Measurements from ENCODE around the gene SYNPO2.

Gene SYNPO2

DNA sequence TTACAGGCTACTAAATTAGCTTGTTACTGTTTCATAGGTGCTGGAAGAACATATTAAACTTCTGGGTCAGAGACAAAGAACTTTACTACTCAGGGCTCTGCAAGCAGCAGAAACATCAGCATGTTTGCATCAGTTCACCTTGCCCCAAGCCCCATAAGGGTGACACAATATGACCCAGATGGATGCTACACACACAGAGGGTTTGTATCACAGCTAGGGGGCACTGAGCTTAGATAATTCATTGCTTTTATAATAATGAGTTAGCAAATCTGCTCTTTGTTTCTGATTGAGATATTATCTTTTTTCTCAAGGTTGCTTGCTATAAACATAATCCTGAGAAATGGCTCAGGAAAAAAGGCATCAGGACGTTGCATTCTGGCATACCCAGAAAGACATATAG, 4.8 kb upstream of the SYNPO2 start:
- no peak for FAIRE-seq

GRCh38 chr4:118884716-118885115, 3.9 kb upstream of the SYNPO2 start:
- FAIRE-seq, result no peak

GRCh38 chr4:118889312-118889691, 648 bp downstream of the SYNPO2 start:
- FAIRE-seq, result no peak

DNA sequence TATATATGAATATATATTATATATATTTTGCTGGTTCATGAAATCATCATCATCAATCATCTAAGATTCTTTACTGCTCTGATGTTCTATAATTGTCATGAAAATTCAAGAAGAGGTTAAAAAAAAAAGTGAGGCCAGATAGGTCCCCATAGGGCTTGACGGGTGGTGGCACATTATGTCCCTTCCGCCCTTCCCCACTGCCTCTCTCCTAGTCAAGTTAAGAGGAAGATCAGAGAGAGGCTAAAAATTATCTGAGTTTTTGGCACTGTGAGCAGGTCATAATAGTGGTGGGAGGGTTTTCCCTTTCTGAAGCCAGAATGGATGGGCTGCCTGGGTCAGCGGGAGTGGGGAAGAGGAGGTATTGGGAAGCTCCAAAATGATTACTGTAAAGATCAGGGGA, 5.4 kb downstream of the SYNPO2 start:
- FAIRE-seq, result no peak

GRCh38 chr4:118898221-118898620, 9.6 kb downstream of the SYNPO2 start:
- FAIRE-seq, result no peak

- FAIRE-seq, result no peak
Measured at GRCh38 chr4:118898684-118899138, 10.1 kb downstream of the SYNPO2 start.

DNA sequence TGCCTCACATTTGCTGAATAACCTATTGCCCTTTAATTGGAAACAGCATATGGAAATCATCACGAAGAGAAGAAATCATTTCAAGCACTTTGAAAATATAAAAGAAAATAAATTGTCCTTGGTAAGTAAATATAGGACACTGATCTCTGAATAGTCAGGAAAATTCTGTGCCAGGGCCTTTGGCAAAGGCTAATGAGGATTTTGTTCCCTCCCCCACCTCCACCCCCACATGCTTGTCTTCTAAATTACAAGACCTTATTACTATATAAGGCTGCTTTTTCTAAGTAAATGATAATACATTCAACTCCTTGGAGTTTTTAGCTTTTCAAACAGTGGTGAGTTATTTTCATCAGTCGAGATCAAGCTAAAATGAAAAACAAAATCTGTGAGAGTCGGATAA, 15.8 kb downstream of the SYNPO2 start:
- no peak for FAIRE-seq

GRCh38 chr4:118904935-118905334, 16.3 kb downstream of the SYNPO2 start:
- FAIRE-seq, result no peak

DNA sequence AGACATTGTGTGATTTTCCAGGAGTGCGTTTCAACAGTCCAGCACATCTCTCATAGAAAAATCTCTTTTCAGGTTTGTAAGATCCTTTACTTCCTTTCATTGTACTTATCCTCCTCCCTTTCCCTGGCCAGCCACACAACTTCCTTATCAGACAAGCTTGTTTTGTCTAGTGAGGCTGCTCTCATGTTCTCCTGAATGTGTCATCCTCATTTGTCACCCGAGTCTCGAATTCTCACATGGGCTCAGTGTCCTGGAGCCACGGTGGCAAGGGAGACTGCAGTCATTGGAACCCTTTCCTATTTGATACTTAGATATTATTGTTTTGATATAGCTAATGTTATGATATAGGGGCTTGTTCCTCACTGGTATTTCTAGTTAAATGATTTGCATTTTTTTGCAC, 16.9 kb downstream of the SYNPO2 start:
- FAIRE-seq, result no peak

GRCh38 chr4:118909173-118909956, 20.7 kb downstream of the SYNPO2 start:
- FAIRE-seq, result no peak

DNA sequence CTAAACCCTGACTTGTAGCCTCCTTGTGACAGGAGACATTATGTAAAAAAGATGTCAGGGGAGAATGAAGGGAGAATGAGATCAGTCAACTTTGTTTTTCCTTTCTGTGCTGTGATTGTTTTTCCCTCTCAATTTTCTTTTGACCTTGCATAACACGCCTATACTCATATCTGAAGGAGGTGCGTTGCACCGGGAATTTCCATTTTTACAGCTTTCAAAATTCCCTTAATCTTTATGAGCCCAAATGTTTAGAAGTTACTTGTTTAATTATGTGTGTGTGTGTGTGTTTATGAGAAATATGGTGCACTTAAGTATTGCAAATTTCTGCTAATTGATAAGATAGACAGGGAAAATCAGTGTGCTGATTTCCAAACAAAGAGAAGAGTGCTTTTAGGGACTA, 21.6 kb downstream of the SYNPO2 start:
- FAIRE-seq, result no peak

DNA sequence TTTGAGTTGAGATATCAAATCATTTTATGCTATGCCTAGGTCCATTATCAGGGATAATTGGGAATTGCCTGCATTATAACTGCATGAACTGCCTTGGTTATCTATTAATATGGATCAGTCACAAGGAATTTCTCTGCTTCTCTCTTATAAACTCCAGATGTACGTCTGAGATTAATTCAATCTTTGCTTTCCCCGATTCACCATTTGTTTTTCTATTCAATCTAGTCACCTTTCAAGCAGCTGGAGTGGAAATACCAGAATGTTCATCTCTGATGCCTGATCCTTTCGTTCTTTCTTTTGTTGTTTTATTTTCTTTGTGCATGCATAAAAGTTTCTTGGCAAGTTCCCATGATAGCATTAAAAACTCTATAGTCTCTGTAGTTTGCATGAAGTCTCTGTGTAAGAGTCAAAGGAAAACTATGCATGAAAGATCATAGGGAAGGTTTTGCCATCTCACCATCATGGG, 22.6 kb downstream of the SYNPO2 start:
- FAIRE-seq, result no peak

DNA sequence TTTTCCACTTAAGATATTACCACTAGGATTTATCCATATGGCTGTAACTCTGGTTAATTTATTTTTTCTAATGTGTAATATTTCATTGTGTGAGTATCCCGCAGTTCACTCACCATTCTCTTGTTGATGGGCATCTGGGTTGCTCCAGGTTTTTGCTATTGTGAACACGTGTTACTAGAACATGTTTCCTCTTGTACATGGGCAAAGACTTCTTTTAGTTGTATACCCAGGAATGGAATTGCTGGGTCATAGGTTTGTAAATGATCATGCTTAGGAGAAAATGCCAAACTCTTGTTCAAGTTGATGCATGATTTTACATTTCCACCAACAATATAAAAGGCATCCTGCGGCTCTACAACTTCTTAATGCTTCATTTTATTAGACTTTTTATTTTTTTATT, 26.8 kb downstream of the SYNPO2 start:
- FAIRE-seq, result no peak

DNA sequence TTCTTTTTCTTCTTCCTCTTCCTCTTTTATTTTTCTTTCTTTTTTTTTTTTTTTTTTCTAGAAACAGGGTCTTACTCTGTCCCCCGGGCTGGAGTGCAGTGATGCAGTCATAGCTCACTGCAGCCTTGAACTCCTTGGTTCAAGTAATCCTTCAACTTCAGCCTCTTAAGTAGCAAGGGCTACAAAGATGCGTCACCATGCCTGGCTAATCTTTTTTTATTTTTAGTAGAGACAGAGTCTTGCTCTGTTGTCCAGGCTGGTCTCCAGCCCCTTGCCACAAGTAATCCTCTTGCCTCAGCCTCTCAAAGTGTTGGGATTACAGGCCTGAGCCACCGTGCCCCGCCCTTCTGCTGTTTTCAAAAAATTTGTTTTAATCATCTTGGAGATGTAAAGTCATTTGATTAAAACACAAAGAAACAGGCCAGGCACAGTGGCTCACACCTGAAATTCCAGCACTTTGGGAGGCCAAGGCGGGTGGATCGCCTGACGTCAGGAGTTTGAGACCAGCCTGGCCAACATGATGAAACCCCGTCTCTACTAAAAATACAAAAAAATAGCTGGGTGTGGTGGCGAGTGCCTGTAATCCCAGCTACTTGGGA, 28.1 kb downstream of the SYNPO2 start:
- FAIRE-seq, result no peak

DNA sequence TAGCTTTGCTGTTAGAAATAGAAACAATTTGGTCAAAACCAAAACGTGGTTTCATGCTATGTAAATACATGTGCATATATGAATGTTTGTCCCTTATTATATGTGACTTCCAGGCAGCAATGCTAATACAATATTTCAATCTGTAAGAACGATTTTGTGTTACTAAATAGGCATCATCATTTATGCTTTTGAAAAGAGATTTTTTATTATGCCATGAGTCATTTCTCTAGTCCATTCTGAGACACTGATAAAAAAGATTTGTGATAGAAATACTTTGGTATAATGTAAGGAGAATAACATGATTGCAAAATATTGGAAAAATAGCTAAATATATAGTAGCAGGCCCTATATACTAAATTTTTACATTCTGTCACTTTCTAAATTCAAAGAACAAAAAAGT, 28.9 kb downstream of the SYNPO2 start:
- FAIRE-seq, result no peak

GRCh38 chr4:118918388-118918787, 29.7 kb downstream of the SYNPO2 start:
- FAIRE-seq, result no peak

DNA sequence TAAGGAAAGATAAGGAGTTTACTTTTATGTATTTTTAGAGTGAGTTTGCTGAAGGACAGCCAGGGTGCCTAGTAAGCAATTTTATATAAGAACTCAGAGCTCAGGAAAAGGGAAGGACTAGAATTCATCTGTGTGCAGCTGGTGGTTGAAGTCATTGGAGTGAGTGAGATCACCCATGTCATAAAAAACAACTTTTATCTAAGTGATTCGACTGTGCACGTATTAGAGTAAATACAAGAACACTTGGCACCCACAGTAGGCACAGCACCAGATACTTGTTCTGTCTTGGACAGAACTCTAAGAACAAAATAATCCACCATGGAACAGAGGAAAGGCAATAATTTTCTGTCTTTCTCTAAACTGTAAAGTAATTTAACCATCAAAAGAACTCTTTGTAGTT, 31.6 kb downstream of the SYNPO2 start:
- no peak for FAIRE-seq

DNA sequence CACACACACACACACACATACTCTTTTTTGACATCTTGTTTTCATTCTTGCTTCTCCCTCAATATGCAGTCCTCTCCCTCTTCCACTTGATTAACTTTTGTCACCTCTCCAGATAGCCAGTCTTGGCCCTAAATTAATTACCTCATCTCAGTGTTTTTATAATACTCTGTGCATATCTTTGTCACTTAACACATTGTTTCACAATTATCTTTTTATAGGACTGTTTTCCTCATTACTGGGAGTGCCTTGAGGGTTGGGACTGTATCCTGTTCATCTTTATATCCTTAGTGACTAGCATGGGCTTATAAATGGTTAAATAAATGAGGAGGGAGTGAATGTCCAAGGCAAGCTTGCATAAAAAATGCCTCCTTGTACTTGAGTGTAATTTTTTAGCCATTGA, 33.1 kb downstream of the SYNPO2 start:
- no peak for FAIRE-seq

DNA sequence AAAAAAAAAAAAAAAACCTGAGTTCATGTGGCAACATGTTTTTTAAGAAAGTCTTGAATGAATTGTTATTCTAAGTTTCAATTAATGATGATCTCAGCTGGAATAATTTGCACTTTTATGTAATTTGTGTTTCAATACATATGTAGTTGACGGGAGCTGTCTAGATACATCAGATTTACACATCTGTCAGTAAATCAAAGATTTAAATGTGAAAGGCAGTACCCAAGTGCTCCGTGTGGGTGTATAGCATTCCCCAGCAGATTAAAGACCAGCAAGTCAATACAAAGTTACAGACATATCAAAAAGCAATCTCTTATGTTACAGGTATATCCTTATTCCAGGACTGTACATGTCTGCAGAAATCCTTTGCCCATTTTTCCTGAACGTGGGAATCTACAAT, 35.2 kb downstream of the SYNPO2 start:
- FAIRE-seq, result no peak

GRCh38 chr4:118927974-118928373, 39.3 kb downstream of the SYNPO2 start:
- no peak for FAIRE-seq

DNA sequence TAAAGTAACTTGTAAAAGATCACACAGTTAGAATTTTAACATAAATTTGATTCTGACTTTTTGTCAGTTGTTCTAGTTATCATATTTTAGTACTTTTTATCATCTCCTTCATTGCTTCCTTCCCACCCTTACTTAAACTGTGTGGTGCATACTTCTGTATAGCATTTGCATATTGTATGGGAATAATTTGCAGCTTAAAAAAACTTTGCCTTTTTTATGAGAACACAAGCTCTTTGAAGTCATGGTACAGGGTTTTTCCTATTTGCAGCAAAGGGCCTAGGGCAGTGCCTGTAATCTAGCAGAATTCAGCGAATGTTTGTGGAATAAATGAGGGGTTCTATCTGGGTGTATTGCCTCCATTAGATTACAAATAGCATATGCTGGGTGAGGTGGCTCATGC, 41.6 kb downstream of the SYNPO2 start:
- no peak for FAIRE-seq

DNA sequence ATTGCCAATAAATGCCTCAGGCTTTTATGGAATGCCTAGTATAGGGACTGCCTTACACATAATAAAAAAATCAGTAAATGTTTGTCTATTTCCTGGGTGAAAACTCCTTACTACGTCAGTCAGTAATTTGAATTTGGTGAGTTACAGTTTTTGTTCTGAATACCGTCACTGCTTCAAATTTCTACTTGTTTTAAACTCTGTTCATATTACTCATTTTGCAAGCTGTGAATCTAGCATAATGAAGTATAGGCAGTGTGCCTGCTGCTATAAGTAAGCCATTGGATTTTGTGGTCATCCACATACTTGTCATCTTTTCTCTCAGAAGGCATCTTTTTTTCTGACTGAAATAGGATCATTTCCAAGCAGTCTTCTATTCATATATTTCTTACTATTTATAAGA, 43.1 kb downstream of the SYNPO2 start:
- FAIRE-seq, result no peak

- no peak for FAIRE-seq
Measured at GRCh38 chr4:118935819-118936218, 47.2 kb downstream of the SYNPO2 start.

- no peak for FAIRE-seq
Measured at GRCh38 chr4:118936406-118936805, 47.8 kb downstream of the SYNPO2 start.

Measured in TTC549 (cell line).